GM18498 (cell line): ENCODE measurements around the gene AKIRIN1.
"Not testable (repeated sequence)": the region's sequence is repeated elsewhere in the genome, so short reads cannot be mapped to it uniquely, and the experiment has no call there.

Source experiments
- ATAC-seq: cut with Tn5 transposase; IDR thresholded peaks from one replicate; pipeline ENCODE4 v1.9.1; 2021; ENCODE audit warnings: mild to moderate bottlenecking, moderate library complexity; ENCODE audit not compliant: unreplicated experiment

AKIRIN1 gene

GRCh38 chr1:38990738-38991637, at the start of gene AKIRIN1:
Gene AKIRIN1 (plus strand): TSS chr1:38991276. CDS start chr1:38991381, 105 bp downstream.
- peak; percentile 96 for ATAC-seq

- ATAC-seq, result no peak
These were observed 49.5 kb upstream of the AKIRIN1 start, which contains the start of gene RHBDL2 for GRCh38 chr1:38941527-38942019. Gene RHBDL2 (minus strand): TSS chr1:38941830. CDS start chr1:38919212, 22,618 bp downstream.

GRCh38 chr1:38942664-38943428, 48.2 kb upstream of the AKIRIN1 start:
- ATAC-seq, result no peak

- no peak for ATAC-seq
These were observed 46.5 kb upstream of the AKIRIN1 start for GRCh38 chr1:38944547-38944946.

GRCh38 chr1:38950553-38950952, 40.5 kb upstream of the AKIRIN1 start:
- no peak for ATAC-seq

GRCh38 chr1:38953433-38953860, 37.6 kb upstream of the AKIRIN1 start:
- ATAC-seq, result no peak

- no peak for ATAC-seq
These were observed 32.1 kb upstream of the AKIRIN1 start for GRCh38 chr1:38958967-38959366.

GRCh38 chr1:38962113-38962512, 29.0 kb upstream of the AKIRIN1 start:
- no peak for ATAC-seq

GRCh38 chr1:38962560-38962959, 28.5 kb upstream of the AKIRIN1 start:
- no peak for ATAC-seq

GRCh38 chr1:38964140-38964548, 26.9 kb upstream of the AKIRIN1 start:
- no peak for ATAC-seq

- ATAC-seq, result not testable (repeated sequence)
These were observed 17.9 kb upstream of the AKIRIN1 start for GRCh38 chr1:38973145-38973544.

- no peak for ATAC-seq
These were observed 17.2 kb upstream of the AKIRIN1 start for GRCh38 chr1:38973659-38974437.

GRCh38 chr1:38977399-38978244, 13.5 kb upstream of the AKIRIN1 start:
- not testable (repeated sequence) for ATAC-seq

GRCh38 chr1:38978245-38978542, 12.9 kb upstream of the AKIRIN1 start:
- ATAC-seq, result not testable (repeated sequence)

- not testable (repeated sequence) for ATAC-seq
These were observed 11.7 kb upstream of the AKIRIN1 start for GRCh38 chr1:38979380-38979779.

- ATAC-seq, result no peak
These were observed 1.1 kb upstream of the AKIRIN1 start for GRCh38 chr1:38989979-38990378.

GRCh38 chr1:38990386-38990737, 714 bp upstream of the AKIRIN1 start:
- ATAC-seq, result no peak

- ATAC-seq, result peak; percentile 1
These were observed 749 bp downstream of the AKIRIN1 start for GRCh38 chr1:38991638-38992411.

GRCh38 chr1:38992412-38993111, 1.5 kb downstream of the AKIRIN1 start:
- ATAC-seq, result no peak
